ENCODE measurements around the gene INPP4B.

The INPP4B gene

GRCh38 chr4:142420311-142421095, 425.6 kb downstream of the INPP4B start:
- TF ChIP-seq CTCF (IDR thresholded peaks at IDR 0.05; ENCODE audit: unreplicated experiment in 3 of 3): no peak
- Mint-ChIP-seq H3K4me1 (peaks cover 5% of the 10 kb centered on the region), H3K27me3 (ENCODE audit: low read depth) (peaks cover 2% of the 10 kb centered on the region), H3K36me3 (ENCODE audit: low read depth) (no peaks in the 10 kb centered on the region), H3K27ac (no peak overlapping the region), H3K9me3 (no peaks in the 10 kb centered on the region), H3K4me3 (no peak overlapping the region)

- Mint-ChIP-seq H3K4me3 (no peak overlapping the region), H3K36me3 (ENCODE audit: low read depth) (no peaks in the 10 kb centered on the region), H3K27ac (no peak overlapping the region), H3K4me1 (peaks cover 8% of the 10 kb centered on the region), H3K9me3 (no peaks in the 10 kb centered on the region), H3K27me3 (ENCODE audit: low read depth) (no peaks in the 10 kb centered on the region)
- TF ChIP-seq CTCF (IDR thresholded peaks at IDR 0.05; ENCODE audit: unreplicated experiment in 3 of 3): no peak
Measured at GRCh38 chr4:142419712-142420111, 426.4 kb downstream of the INPP4B start.

GRCh38 chr4:142418697-142419096, 427.4 kb downstream of the INPP4B start:
- H3K27ac Mint-ChIP-seq: no peak overlapping the region
- H3K27me3 Mint-ChIP-seq (ENCODE audit: low read depth): no peaks in the 10 kb centered on the region
- no peaks in the 10 kb centered on the region for H3K9me3 Mint-ChIP-seq
- no peak overlapping the region for H3K4me3 Mint-ChIP-seq
- no peak for TF ChIP-seq CTCF (IDR thresholded peaks at IDR 0.05; ENCODE audit: unreplicated experiment in 3 of 3)
- H3K4me1 Mint-ChIP-seq: peaks cover 11% of the 10 kb centered on the region
- H3K36me3 Mint-ChIP-seq (ENCODE audit: low read depth): no peaks in the 10 kb centered on the region

GRCh38 chr4:142416711-142417275, 429.3 kb downstream of the INPP4B start:
- Mint-ChIP-seq H3K27ac (peak overlapping the region; percentile 5 to 56 (median 48)), H3K36me3 (ENCODE audit: low read depth) (no peaks in the 10 kb centered on the region), H3K9me3 (no peaks in the 10 kb centered on the region), H3K27me3 (ENCODE audit: low read depth) (no peaks in the 10 kb centered on the region), H3K4me1 (peaks cover 20% of the 10 kb centered on the region), H3K4me3 (no peak overlapping the region)
- TF ChIP-seq CTCF (IDR thresholded peaks at IDR 0.05; ENCODE audit: unreplicated experiment in 3 of 3): no peak

- H3K4me1 Mint-ChIP-seq: peaks cover 20% of the 10 kb centered on the region
- no peaks in the 10 kb centered on the region for H3K36me3 Mint-ChIP-seq (ENCODE audit: low read depth)
- H3K27ac Mint-ChIP-seq: no peak overlapping the region
- no peaks in the 10 kb centered on the region for H3K27me3 Mint-ChIP-seq (ENCODE audit: low read depth)
- no peak overlapping the region for H3K4me3 Mint-ChIP-seq
- no peak for TF ChIP-seq CTCF (IDR thresholded peaks at IDR 0.05; ENCODE audit: unreplicated experiment in 3 of 3)
- H3K9me3 Mint-ChIP-seq: no peaks in the 10 kb centered on the region
Measured at GRCh38 chr4:142416121-142416520, 430.0 kb downstream of the INPP4B start.

Data from nephron (organoid).